ENCODE measurements around the gene HIPK1. TPM values are rescaled to one million over a fixed set of nuclear protein-coding genes. Genes with fewer than 3 reads are reported as not detected.

HIPK1 gene
- total RNA-seq, 1 experiment from 2014 or later, result 40.1 TPM

DNA sequence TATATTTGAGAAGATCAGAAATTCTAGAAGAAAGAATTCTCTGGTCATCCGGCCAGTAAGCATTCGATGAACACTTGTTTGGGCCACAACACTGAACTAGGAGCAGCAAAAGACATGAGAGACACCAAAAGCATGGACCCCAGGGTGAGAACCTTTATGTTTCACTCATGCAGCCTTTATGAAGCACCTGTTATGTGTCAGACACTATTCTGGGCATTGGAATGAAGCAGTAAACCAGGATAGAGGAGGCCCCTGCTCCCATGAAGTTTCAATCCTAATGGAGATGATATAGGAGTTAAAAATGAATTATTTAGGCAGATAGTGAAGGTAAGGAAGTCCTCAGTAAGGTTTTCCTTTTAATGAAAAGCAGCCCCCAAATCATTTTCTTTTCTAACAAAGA lies 93.8 kb downstream of the HIPK1 start:
- H3K27ac ChIP-seq (ENCODE audit: low read depth, low read length), result no peak overlapping the region
- ATAC-seq (no peak), DNase-seq (ENCODE audit: low read depth, low spot score) (no peak)
- intact Hi-C loops (cut with micrococcal nuclease), result no loop called here
- no peak overlapping the region for H3K9ac ChIP-seq (ENCODE audit: low read length)
- ChIA-PET RAD21 (ENCODE audit: low non-redundant PET in 1 of 2, low total read pairs in 2 of 2, uncharacterized antibody in 2 of 2, unreplicated experiment in 2 of 2) (no interaction called here), CTCF (no interaction called here), POLR2A (no interaction called here)
- no peak for TF ChIP-seq ELF1 (IDR thresholded peaks at IDR 0.05; ENCODE audit: borderline replicate concordance, low read depth)
- TF ChIP-seq RAD21 (IDR thresholded peaks at IDR 0.05; ENCODE audit: low read depth), result no peak
- TF ChIP-seq POLR2A (IDR thresholded peaks at IDR 0.05; ENCODE audit: borderline replicate concordance, extremely low read depth, insufficient read depth, insufficient read length), result no peak
- TF ChIP-seq TCF7L2 (IDR thresholded peaks at IDR 0.05; ENCODE audit: borderline replicate concordance, extremely low read depth, insufficient read depth, insufficient read length), result no peak
- no peak for TF ChIP-seq JUND (IDR thresholded peaks at IDR 0.05)
- no peak for TF ChIP-seq CEBPB (IDR thresholded peaks at IDR 0.05; ENCODE audit: low read depth)
- TF ChIP-seq ZNF274 (IDR thresholded peaks at IDR 0.05; ENCODE audit: low read depth, low read length), result no peak
- TF ChIP-seq SP1 (IDR thresholded peaks at IDR 0.05; ENCODE audit: low read depth), result no peak
- TF ChIP-seq YY1 (IDR thresholded peaks at IDR 0.05; ENCODE audit: extremely low read depth, insufficient replicate concordance, low read depth, low read length), result no peak
- H3K9me3 ChIP-seq (ENCODE audit: control insufficient read depth in 1 of 2, insufficient read depth in 1 of 2, low read depth in 1 of 2, low read length in 2 of 2), result no peaks in the 10 kb centered on the region
- BruUV-seq (replicated peaks), result no TSS peak
- H3K9me2 ChIP-seq (ENCODE audit: insufficient read depth), result no peaks in the 10 kb centered on the region
- no peak overlapping the region for H3K4me3 ChIP-seq (replicated peaks in 1 of 2; ENCODE audit: low read depth in 1 of 2, low read length in 2 of 2)
- H3K79me2 ChIP-seq (ENCODE audit: insufficient read depth, low read length), result no peaks in the 10 kb centered on the region
- no peaks in the 10 kb centered on the region for H3K36me3 ChIP-seq (ENCODE audit: control insufficient read depth in 1 of 2, insufficient read depth in 2 of 2, low read length in 2 of 2)
- H2AFZ ChIP-seq (ENCODE audit: low read depth, low read length, poor library complexity, severe bottlenecking), result no peak overlapping the region
- H3K4me1 ChIP-seq (ENCODE audit: control insufficient read depth in 1 of 2, insufficient read depth in 2 of 2, low read length in 2 of 2), result no peaks in the 10 kb centered on the region
- H4K20me1 ChIP-seq (ENCODE audit: insufficient read depth), result no peaks in the 10 kb centered on the region
- H3K4me2 ChIP-seq (ENCODE audit: low read length), result no peak overlapping the region
- H3K27me3 ChIP-seq (ENCODE audit: insufficient read depth, low read length), result no peaks in the 10 kb centered on the region

DNA sequence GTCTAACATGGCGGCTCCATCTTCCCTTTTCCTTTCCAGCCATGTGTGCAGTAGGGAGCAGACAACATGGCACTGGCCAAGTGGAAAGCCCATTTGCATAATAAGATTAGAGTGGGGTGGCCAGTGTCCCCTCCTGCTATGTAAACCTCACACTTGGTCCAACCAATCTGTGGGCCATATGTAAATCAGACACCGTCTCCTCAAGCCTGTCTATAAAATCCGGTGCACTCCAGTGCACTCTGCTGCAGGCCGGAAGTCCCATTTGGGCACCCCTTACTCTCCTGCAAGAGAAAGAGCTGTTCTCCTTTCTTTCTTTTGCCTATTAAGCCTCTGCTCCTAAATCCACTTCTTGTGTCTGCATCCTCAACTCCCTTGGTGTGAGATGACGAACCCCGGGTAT lies 94.3 kb downstream of the HIPK1 start:
- no peak for TF ChIP-seq TCF7L2 (IDR thresholded peaks at IDR 0.05; ENCODE audit: borderline replicate concordance, extremely low read depth, insufficient read depth, insufficient read length)
- no peak for TF ChIP-seq ZFX (IDR thresholded peaks at IDR 0.05)
- no peak for TF ChIP-seq CBX3 (IDR thresholded peaks at IDR 0.05; ENCODE audit: low read depth)
- no peak for TF ChIP-seq SIN3A (IDR thresholded peaks at IDR 0.05; ENCODE audit: low read depth)
- TF ChIP-seq, protein P1, sequence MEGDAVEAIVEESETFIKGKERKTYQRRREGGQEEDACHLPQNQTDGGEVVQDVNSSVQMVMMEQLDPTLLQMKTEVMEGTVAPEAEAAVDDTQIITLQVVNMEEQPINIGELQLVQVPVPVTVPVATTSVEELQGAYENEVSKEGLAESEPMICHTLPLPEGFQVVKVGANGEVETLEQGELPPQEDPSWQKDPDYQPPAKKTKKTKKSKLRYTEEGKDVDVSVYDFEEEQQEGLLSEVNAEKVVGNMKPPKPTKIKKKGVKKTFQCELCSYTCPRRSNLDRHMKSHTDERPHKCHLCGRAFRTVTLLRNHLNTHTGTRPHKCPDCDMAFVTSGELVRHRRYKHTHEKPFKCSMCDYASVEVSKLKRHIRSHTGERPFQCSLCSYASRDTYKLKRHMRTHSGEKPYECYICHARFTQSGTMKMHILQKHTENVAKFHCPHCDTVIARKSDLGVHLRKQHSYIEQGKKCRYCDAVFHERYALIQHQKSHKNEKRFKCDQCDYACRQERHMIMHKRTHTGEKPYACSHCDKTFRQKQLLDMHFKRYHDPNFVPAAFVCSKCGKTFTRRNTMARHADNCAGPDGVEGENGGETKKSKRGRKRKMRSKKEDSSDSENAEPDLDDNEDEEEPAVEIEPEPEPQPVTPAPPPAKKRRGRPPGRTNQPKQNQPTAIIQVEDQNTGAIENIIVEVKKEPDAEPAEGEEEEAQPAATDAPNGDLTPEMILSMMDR (IDR thresholded peaks at IDR 0.05 in 2 of 3, conservative IDR thresholded peaks at IDR 0.05 in 1 of 3; ENCODE audit: borderline replicate concordance in 1 of 3, insufficient read depth in 1 of 3, low read depth in 2 of 3, low read length in 2 of 3), result no peak
- TF ChIP-seq FOSL1 (IDR thresholded peaks at IDR 0.05; ENCODE audit: low read depth), result no peak
- no peak for TF ChIP-seq POLR2A (IDR thresholded peaks at IDR 0.05; ENCODE audit: borderline replicate concordance, extremely low read depth, insufficient read depth, insufficient read length)
- Histone ChIP-seq H3K9me3 (ENCODE audit: control insufficient read depth in 1 of 2, insufficient read depth in 1 of 2, low read depth in 1 of 2, low read length in 2 of 2) (no peaks in the 10 kb centered on the region), H3K4me3 (replicated peaks in 1 of 2; ENCODE audit: low read depth in 1 of 2, low read length in 2 of 2) (no peak overlapping the region), H2AFZ (ENCODE audit: low read depth, low read length, poor library complexity, severe bottlenecking) (no peak overlapping the region), H3K27ac (ENCODE audit: low read depth, low read length) (no peak overlapping the region), H3K79me2 (ENCODE audit: insufficient read depth, low read length) (no peaks in the 10 kb centered on the region), H3K27me3 (ENCODE audit: insufficient read depth, low read length) (no peaks in the 10 kb centered on the region), H3K4me2 (ENCODE audit: low read length) (no peak overlapping the region), H4K20me1 (ENCODE audit: insufficient read depth) (no peaks in the 10 kb centered on the region), H3K36me3 (ENCODE audit: control insufficient read depth in 1 of 2, insufficient read depth in 2 of 2, low read length in 2 of 2) (no peaks in the 10 kb centered on the region), H3K4me1 (ENCODE audit: control insufficient read depth in 1 of 2, insufficient read depth in 2 of 2, low read length in 2 of 2) (no peaks in the 10 kb centered on the region), H3K9ac (ENCODE audit: low read length) (no peak overlapping the region), H3K9me2 (ENCODE audit: insufficient read depth) (no peaks in the 10 kb centered on the region)
- intact Hi-C loops (cut with micrococcal nuclease), result no loop called here
- no peak for DNase-seq (ENCODE audit: low read depth, low spot score)
- POLR2A ChIA-PET, result no interaction called here
- CTCF ChIA-PET, result interaction anchor here (1.1 kb wide), 1 partner anchor 10 kb away, joined by 3 read pairs; no protein-coding TSS in a partner anchor
- RAD21 ChIA-PET (ENCODE audit: low non-redundant PET in 1 of 2, low total read pairs in 2 of 2, uncharacterized antibody in 2 of 2, unreplicated experiment in 2 of 2), result no interaction called here
- no peak for ATAC-seq
- no TSS peak for BruUV-seq (replicated peaks)
